T-helper 2 cell treated with Interferon-gamma antibody and Interleukin-4, amounts not matched to agents 100 ng/mL and 5 ng/mL, for 36 hours (primary cell): ENCODE measurements around the gene BCL11A. TPM values are rescaled to one million over a fixed set of nuclear protein-coding genes. Genes with fewer than 3 reads are reported as not detected.

ENCODE experiments used
- intact Hi-C: fragments of 100-400 bp; cut with micrococcal nuclease; formaldehyde crosslinking; loops from one replicate; pipeline ENCODE4 v1.15.1; 2023
- total RNA-seq: library from RNA; stranded (reverse); gene quantifications from 2 replicates; pipeline ENCODE4 v1.2.3, GENCODE V29; 2022

The BCL11A gene
- total RNA-seq, 1 donor from 2014 or later, result 0.05 TPM

DNA sequence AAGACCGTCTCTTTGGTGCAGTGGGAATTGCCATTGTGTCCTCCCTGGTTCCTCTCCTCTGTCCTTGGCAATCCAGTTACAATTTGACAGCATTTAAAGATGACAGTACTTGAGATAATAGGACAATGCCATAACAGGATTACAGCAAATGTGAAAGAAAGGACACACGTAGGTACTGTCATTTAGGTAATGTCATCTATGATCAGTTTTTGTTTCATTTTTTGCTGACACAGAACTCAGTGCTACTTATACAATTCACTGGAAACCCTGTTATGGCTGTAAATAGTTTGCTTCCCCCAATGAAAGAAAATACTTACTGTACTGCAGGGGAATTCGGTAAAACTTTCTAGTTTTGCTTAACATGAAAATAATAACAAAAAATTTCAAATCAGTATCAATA is 65.2 kb downstream of the BCL11A start:
- intact Hi-C loops, result no loop called here

GRCh38 chr2:60487174-60487573 is 66.3 kb downstream of the BCL11A start:
- intact Hi-C loops, result no loop called here

GRCh38 chr2:60486551-60486950 is 66.9 kb downstream of the BCL11A start:
- intact Hi-C loops, result no loop called here

DNA sequence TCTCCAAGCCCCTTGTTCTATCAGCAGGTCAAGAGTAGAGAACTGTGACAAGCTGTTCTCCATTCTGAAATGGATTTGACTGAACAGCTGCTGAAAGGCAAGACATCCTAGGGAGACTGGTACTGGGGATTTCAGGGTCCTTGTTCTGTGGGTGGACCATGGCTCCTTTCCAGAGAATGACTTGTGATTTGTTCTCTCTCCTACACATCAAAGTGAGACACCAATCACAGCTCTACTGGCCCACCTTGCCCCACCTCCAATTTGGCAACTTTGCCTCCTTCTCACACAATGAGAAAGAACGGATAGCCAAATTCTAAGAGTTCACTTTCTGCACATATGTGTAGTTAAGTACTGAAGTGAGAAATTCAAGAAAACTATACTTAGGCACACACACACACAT is 67.4 kb downstream of the BCL11A start:
- intact Hi-C loops, result no loop called here

DNA sequence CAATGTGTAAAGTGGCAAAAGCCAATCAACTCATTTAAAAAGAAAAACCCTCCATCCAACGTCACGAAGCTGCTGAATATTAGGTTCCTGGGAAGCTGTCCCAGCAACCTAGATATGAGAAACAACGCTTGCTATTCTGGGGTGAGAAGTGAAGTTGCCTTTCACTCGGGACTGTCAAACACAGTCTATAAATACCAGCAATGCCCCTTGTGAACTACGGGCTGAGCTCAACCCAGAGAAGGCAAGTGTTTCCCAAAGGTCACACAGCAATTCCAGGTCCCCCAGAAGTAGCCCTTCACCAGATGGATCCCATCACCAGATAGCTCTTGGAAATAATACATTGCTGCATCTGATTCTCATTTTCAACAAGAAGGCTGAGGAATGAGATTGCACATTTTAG is 67.9 kb downstream of the BCL11A start:
- intact Hi-C loops, result no loop called here

- intact Hi-C loops, result no loop called here
Observed at GRCh38 chr2:60485055-60485454, 68.4 kb downstream of the BCL11A start.

DNA sequence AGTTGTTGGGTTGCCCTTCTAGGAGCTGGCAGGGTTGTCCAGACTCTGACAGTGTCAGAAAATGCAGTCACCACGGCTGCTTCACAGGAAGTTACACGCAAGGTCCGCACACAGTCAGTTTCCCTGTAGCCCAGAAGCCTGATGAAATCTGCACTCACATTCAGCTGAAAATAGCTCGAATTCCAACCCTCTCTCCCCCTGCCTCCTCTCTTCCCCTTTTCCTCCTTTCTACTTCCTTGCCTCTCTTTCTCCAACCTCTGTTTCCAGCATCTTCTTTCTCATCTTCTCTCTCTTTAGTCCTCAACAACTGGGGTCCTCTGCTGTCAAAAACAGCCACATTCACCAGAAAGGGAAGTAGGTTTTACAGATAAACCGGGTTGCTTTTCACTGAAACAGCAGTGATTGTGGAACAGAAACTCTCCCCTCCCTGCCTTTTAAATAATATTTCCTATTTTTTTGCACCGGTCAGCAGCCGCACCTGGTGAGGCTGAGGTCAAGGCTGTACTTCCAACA is 69.3 kb downstream of the BCL11A start:
- intact Hi-C loops, result no loop called here

- intact Hi-C loops, result no loop called here
Observed at GRCh38 chr2:60483401-60483800, 70.1 kb downstream of the BCL11A start.

GRCh38 chr2:60482222-60482621 is 71.2 kb downstream of the BCL11A start:
- intact Hi-C loops, result no loop called here

GRCh38 chr2:60481257-60481656 is 72.2 kb downstream of the BCL11A start:
- intact Hi-C loops, result no loop called here

DNA sequence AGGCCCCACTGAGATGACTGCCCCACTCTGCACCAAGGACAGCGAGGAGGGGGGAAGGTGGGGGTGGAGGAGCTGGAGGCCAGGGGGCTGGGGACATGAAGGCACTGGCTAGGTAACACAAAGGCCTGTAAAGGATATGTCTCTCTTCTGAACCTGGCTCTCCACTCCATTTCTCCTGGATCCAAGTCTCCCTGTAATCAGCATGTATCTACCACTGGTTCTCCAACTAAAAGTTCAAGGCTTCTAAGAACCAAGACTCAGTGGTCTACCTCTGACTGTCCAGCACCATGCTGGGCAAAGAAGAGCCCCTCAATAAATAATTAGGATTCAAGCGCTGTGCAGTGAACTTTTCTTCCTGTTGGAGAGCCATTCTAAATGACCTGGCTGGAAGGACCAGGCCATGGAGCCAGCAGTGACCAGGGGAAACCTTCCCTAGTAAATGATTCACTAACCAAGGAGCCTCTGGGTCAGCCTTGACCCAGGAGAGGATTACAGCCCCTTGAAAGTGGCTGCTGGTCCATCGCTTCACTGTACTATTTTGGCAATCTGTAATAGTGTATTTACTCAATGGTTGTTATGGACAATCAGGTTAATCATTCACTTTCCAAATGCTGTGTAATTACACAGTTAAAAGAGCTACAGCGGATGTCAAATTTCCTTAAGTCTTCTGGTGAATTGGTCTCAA is 73.2 kb downstream of the BCL11A start:
- intact Hi-C loops, result no loop called here

GRCh38 chr2:60479226-60480088 is 74.0 kb downstream of the BCL11A start:
- intact Hi-C loops, result no loop called here

DNA sequence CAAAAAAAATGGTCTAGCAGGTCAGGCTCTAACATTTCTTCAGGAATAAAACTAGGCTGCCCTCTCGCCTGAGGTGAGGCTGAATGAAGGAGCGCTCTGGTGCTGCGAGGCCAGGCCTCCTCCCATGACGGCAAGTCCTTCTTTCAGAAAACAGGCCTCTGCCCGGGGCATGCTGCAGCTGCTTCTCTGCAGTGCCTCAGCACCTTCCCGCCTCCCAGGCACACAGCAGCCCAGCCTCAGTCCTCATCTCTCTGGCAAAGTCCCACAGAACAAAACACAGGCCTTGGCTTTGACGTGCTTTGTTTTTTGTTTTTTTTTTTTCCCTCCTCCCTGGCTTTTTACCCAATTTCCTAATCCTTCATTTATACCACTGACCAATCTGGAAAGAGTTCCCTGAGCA is 74.8 kb downstream of the BCL11A start:
- intact Hi-C loops, result no loop called here

- intact Hi-C loops, result no loop called here
Observed at GRCh38 chr2:60476206-60476954, 77.1 kb downstream of the BCL11A start.

DNA sequence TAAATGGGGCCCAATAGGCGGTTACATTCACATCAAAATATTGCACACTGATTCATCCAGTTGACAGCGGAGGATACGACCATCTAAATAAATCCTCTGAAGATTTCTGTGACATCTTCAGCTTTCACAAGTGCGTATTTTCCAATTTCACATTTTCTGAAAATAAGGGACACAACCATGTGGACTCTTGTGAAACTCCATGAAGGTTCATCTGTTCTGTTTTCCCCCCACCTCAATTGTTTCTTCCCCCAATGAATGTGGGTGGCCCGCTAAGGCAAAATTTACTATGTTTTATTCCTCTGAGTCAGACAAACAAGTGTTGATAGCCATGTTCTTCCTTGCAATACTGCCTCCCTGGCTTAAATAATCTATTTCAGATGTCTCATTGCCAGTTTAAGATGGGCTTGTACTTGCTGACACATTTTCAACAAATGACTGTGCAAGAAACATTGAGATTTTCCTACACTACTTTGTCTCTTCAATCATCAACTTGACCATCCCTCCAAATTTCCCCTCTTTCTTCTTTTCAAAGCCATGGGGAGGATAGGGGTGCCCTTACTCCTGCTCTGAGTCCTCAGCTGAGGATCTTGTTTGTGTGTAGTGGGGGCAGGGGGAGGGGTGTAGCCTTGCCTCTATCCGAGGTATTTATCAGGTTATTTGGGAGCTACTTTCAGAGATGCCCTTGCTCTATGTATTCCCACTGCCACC is 78.2 kb downstream of the BCL11A start:
- intact Hi-C loops, result no loop called here

DNA sequence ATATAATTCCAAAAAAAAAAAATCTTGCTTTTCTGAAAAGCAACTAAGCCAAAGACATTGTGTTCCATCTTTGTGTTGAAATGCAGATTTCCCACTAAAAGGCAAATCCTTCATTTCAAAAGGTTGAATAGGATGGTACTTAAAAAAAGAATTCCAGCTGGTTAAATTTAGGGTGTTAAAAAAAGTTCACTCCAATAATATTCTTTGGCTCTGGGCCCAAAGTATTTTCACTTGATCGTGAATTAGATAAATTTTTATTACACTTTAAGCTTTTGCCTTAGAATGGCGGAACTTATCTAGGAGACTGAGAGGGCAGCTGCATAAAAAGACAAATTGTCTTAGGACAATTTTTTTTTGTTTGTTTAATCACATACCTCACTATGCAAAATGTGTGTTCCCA is 79.2 kb downstream of the BCL11A start:
- intact Hi-C loops, result no loop called here

- intact Hi-C loops, result no loop called here
Observed at GRCh38 chr2:60473546-60473945, 79.9 kb downstream of the BCL11A start.

DNA sequence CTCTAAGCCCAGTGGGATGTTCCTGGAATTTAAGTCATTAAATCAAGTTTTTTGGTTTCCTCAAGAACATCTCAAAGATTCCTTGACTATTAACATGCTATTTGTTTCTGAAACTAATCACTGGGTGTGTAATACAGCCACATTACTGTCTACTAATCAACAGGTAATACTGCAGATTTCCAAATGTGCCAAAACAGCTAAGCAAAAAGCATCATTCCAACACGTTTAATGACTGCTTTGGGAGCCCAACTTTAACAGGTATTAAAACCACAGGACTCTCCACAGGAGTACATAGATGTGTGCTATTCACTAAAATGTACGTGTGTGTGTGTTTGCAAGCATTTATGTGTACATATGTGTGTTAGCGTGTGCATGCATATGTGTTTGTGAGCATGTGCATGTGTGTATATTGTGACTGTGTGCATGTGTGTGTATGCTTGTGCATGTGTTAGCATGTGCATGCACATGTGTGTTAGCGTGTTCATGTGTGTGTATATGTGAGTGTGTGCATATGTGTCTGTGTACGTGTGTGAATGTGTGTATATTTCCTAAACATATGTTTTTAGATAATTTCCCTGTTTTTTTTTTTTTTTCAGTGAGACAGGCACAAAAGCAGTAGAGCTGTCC is 80.7 kb downstream of the BCL11A start:
- intact Hi-C loops, result no loop called here

- intact Hi-C loops, result no loop called here
Observed at GRCh38 chr2:60472041-60472440, 81.4 kb downstream of the BCL11A start.

DNA sequence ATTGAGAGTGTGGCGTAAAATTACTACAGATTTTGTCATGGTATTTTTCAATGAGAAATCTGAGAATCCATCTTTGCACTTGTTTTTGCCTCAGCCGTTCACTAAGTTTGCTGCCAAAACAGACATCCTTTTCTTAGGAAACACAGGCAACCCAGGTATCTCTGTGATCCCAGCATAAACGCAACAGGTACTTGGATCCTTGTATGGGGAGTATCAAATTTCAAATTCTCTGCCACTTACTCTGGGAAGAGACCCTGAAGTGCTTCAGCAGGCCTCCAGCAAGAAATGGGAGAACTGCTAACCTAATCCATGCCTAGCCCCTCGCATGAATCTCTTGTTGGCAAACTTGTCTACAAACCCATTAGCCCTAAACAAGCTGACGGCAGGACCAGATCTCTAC is 83.1 kb downstream of the BCL11A start:
- intact Hi-C loops, result no loop called here
